Hepatocyte (in vitro differentiated cells): ENCODE results near the gene SEC61B.

Source experiments
- CTCF ChIP-seq: fragments of 200-600 bp; sonication (generic); IDR thresholded peaks from 2 replicates; pipeline ENCODE4 v1.5.1; 2016; ENCODE audit warnings: antibody characterized with exemption, mild to moderate bottlenecking; ENCODE audit not compliant: poor library complexity
- EZH2 ChIP-seq: fragments of 200-600 bp; sonication (generic); IDR thresholded peaks from 2 replicates; pipeline ENCODE4 v1.6.1; 2016; ENCODE audit warnings: antibody characterized with exemption, mild to moderate bottlenecking, borderline replicate concordance
- EZH2phosphoT487 ChIP-seq: fragments of 200-600 bp; sonication (generic); IDR thresholded peaks from one replicate; pipeline ENCODE4 v1.6.1; 2018; ENCODE audit warnings: antibody characterized with exemption, mild to moderate bottlenecking, low read depth, moderate library complexity; ENCODE audit not compliant: unreplicated experiment, severe bottlenecking

- TF ChIP-seq CTCF: no peak
- TF ChIP-seq EZH2phosphoT487: no peak
- no peak for TF ChIP-seq EZH2
Measured at GRCh38 chr9:99259231-99259918, 37.3 kb downstream of the SEC61B start.
